ENCODE measurements around the gene RHEX. TPM values are rescaled to one million over a fixed set of nuclear protein-coding genes. Genes with fewer than 3 reads are reported as not detected.

The RHEX gene
- total RNA-seq, 1 donor from 2014 or later = 3.1 TPM

- peaks cover 0 to 9% (median 4%) of the 10 kb centered on the region in 3 donors for H3K27me3 ChIP-seq (ENCODE audit: control insufficient read depth in 3 of 3, insufficient read depth in 3 of 3, low read length in 3 of 3)
- no peaks in the 10 kb centered on the region for H3K9me3 ChIP-seq (ENCODE audit: control insufficient read depth in 3 of 3, low read length in 3 of 3)
- no peaks in the 10 kb centered on the region for H3K36me3 ChIP-seq (ENCODE audit: control insufficient read depth in 3 of 3, insufficient read depth in 3 of 3, low read length in 3 of 3)
- H3K4me1 ChIP-seq (ENCODE audit: control insufficient read depth in 3 of 3, insufficient read depth in 3 of 3, low read length in 3 of 3) = peaks cover 0 to 7% (median 0%) of the 10 kb centered on the region in 3 donors
- no peak overlapping the region for H3K4me3 ChIP-seq (ENCODE audit: low read length in 3 of 3)
- no peak overlapping the region for H3K27ac ChIP-seq (ENCODE audit: low read depth, low read length)
- no peak overlapping the region for H3K9ac ChIP-seq (ENCODE audit: low read depth in 1 of 3, low read length in 3 of 3)
Observed at GRCh38 chr1:206102292-206102936, 49.4 kb downstream of the RHEX start.

DNA sequence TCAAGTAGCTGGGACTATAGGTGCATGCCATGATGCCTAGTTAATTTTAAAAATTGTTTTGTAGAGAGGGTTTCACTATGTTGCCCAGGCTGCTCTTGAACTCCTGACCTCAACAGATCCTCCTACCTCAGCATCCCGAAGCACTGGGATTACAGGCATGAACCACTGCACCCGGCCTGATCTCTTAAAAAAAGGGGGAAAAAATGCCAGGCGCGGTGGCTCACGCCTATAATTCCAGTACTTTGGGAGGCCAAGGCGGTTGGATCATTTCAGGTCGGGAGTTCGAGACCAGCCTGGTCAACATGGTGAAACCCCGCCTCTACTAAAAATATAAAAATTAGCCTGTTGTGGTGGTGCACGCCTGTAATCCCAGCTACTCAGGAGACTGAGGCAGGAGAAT, 51.0 kb downstream of the RHEX start:
- Histone ChIP-seq H3K27me3 (ENCODE audit: control insufficient read depth in 3 of 3, insufficient read depth in 3 of 3, low read length in 3 of 3) (peaks cover 0 to 4% (median 3%) of the 10 kb centered on the region in 3 donors), H3K9ac (ENCODE audit: low read depth in 1 of 3, low read length in 3 of 3) (no peak overlapping the region), H3K9me3 (ENCODE audit: control insufficient read depth in 3 of 3, low read length in 3 of 3) (no peaks in the 10 kb centered on the region), H3K4me1 (ENCODE audit: control insufficient read depth in 3 of 3, insufficient read depth in 3 of 3, low read length in 3 of 3) (peaks cover 0 to 7% (median 0%) of the 10 kb centered on the region in 3 donors), H3K4me3 (ENCODE audit: low read length in 3 of 3) (no peak overlapping the region), H3K36me3 (ENCODE audit: control insufficient read depth in 3 of 3, insufficient read depth in 3 of 3, low read length in 3 of 3) (no peaks in the 10 kb centered on the region), H3K27ac (ENCODE audit: low read depth, low read length) (no peak overlapping the region)

- Histone ChIP-seq H3K4me3 (ENCODE audit: low read length in 3 of 3) (no peak overlapping the region), H3K27me3 (ENCODE audit: control insufficient read depth in 3 of 3, insufficient read depth in 3 of 3, low read length in 3 of 3) (no peaks in the 10 kb centered on the region), H3K36me3 (ENCODE audit: control insufficient read depth in 3 of 3, insufficient read depth in 3 of 3, low read length in 3 of 3) (no peaks in the 10 kb centered on the region), H3K4me1 (ENCODE audit: control insufficient read depth in 3 of 3, insufficient read depth in 3 of 3, low read length in 3 of 3) (peaks cover 0 to 7% (median 0%) of the 10 kb centered on the region in 3 donors), H3K9ac (ENCODE audit: low read depth in 1 of 3, low read length in 3 of 3) (no peak overlapping the region), H3K27ac (ENCODE audit: low read depth, low read length) (no peak overlapping the region), H3K9me3 (ENCODE audit: control insufficient read depth in 3 of 3, low read length in 3 of 3) (no peaks in the 10 kb centered on the region)
Observed at GRCh38 chr1:206105464-206105995, 52.6 kb downstream of the RHEX start.

GRCh38 chr1:206106328-206107167, 53.6 kb downstream of the RHEX start:
- Histone ChIP-seq H3K36me3 (ENCODE audit: control insufficient read depth in 3 of 3, insufficient read depth in 3 of 3, low read length in 3 of 3) (no peaks in the 10 kb centered on the region), H3K9ac (ENCODE audit: low read depth in 1 of 3, low read length in 3 of 3) (no peak overlapping the region), H3K4me1 (ENCODE audit: control insufficient read depth in 3 of 3, insufficient read depth in 3 of 3, low read length in 3 of 3) (peaks cover 0 to 2% (median 0%) of the 10 kb centered on the region in 3 donors), H3K27ac (ENCODE audit: low read depth, low read length) (no peak overlapping the region), H3K9me3 (ENCODE audit: control insufficient read depth in 3 of 3, low read length in 3 of 3) (no peaks in the 10 kb centered on the region), H3K4me3 (ENCODE audit: low read length in 3 of 3) (no peak overlapping the region), H3K27me3 (ENCODE audit: control insufficient read depth in 3 of 3, insufficient read depth in 3 of 3, low read length in 3 of 3) (peaks cover 0 to 3% (median 0%) of the 10 kb centered on the region in 3 donors)

DNA sequence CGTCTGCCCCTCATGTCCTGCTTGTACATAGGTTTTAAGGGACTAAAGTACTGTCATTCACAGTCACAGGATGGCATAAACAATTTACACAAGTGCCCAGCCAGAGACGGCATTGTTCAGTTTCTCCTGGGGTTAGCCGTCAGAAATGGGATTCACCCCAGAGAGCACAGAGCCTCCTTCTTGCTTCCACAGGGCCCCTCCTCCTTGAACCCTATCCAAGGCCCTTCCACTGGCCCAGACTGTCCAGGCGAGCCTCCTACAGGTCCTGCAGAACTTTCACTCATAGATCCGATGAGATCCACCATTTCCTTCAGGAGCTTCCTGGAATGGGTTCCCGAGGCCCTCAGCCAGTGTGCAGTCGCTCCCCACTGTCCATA, 54.2 kb downstream of the RHEX start:
- H3K9me3 ChIP-seq (ENCODE audit: control insufficient read depth in 3 of 3, low read length in 3 of 3) = no peaks in the 10 kb centered on the region
- H3K9ac ChIP-seq (ENCODE audit: low read depth in 1 of 3, low read length in 3 of 3) = no peak overlapping the region
- no peak overlapping the region for H3K27ac ChIP-seq (ENCODE audit: low read depth, low read length)
- H3K27me3 ChIP-seq (ENCODE audit: control insufficient read depth in 3 of 3, insufficient read depth in 3 of 3, low read length in 3 of 3) = peaks cover 0 to 3% (median 0%) of the 10 kb centered on the region in 3 donors
- peaks cover 0 to 2% (median 0%) of the 10 kb centered on the region in 3 donors for H3K4me1 ChIP-seq (ENCODE audit: control insufficient read depth in 3 of 3, insufficient read depth in 3 of 3, low read length in 3 of 3)
- H3K36me3 ChIP-seq (ENCODE audit: control insufficient read depth in 3 of 3, insufficient read depth in 3 of 3, low read length in 3 of 3) = no peaks in the 10 kb centered on the region
- no peak overlapping the region for H3K4me3 ChIP-seq (ENCODE audit: low read length in 3 of 3)

GRCh38 chr1:206108635-206109034, 55.7 kb downstream of the RHEX start:
- no peak overlapping the region for H3K4me3 ChIP-seq (ENCODE audit: low read length in 3 of 3)
- no peak overlapping the region for H3K27ac ChIP-seq (ENCODE audit: low read depth, low read length)
- peaks cover 0 to 3% (median 0%) of the 10 kb centered on the region in 3 donors for H3K27me3 ChIP-seq (ENCODE audit: control insufficient read depth in 3 of 3, insufficient read depth in 3 of 3, low read length in 3 of 3)
- no peaks in the 10 kb centered on the region for H3K9me3 ChIP-seq (ENCODE audit: control insufficient read depth in 3 of 3, low read length in 3 of 3)
- H3K36me3 ChIP-seq (ENCODE audit: control insufficient read depth in 3 of 3, insufficient read depth in 3 of 3, low read length in 3 of 3) = no peaks in the 10 kb centered on the region
- no peak overlapping the region for H3K9ac ChIP-seq (ENCODE audit: low read depth in 1 of 3, low read length in 3 of 3)
- H3K4me1 ChIP-seq (ENCODE audit: control insufficient read depth in 3 of 3, insufficient read depth in 3 of 3, low read length in 3 of 3) = peaks cover 0 to 2% (median 0%) of the 10 kb centered on the region in 3 donors

- Histone ChIP-seq H3K27me3 (ENCODE audit: control insufficient read depth in 3 of 3, insufficient read depth in 3 of 3, low read length in 3 of 3) (peaks cover 2 to 7% (median 3%) of the 10 kb centered on the region in 3 donors), H3K9me3 (ENCODE audit: control insufficient read depth in 3 of 3, low read length in 3 of 3) (no peaks in the 10 kb centered on the region), H3K4me3 (ENCODE audit: low read length in 3 of 3) (no peak overlapping the region), H3K27ac (ENCODE audit: low read depth, low read length) (no peak overlapping the region), H3K4me1 (ENCODE audit: control insufficient read depth in 3 of 3, insufficient read depth in 3 of 3, low read length in 3 of 3) (peaks cover 0 to 2% (median 0%) of the 10 kb centered on the region in 3 donors), H3K9ac (ENCODE audit: low read depth in 1 of 3, low read length in 3 of 3) (peak overlapping the region in 1 of 3 donors; percentile 8), H3K36me3 (ENCODE audit: control insufficient read depth in 3 of 3, insufficient read depth in 3 of 3, low read length in 3 of 3) (no peaks in the 10 kb centered on the region)
Observed at GRCh38 chr1:206109718-206110117, 56.7 kb downstream of the RHEX start.

DNA sequence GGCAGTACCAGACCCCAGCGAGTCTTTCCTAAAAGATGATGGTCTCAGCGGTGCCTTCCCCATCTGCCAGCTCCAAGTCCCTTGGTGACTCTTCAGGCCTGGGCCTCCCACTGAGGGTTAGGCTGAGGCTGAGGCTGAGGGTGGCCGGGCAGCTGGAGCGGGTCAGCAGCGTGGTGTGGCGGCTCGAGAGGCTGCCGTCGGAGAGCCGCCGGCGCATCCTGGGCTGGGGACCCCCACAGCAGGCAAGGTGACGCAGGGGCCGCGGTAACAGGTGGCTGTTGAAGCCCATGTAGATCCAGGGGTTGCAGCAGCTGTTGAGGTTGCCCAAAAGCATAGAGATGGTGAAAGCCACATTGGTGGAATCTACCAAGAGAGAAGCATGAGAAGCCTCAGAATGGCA, 57.2 kb downstream of the RHEX start:
- Histone ChIP-seq H3K9me3 (ENCODE audit: control insufficient read depth in 3 of 3, low read length in 3 of 3) (no peaks in the 10 kb centered on the region), H3K27me3 (ENCODE audit: control insufficient read depth in 3 of 3, insufficient read depth in 3 of 3, low read length in 3 of 3) (peaks cover 2 to 7% (median 3%) of the 10 kb centered on the region in 3 donors), H3K4me1 (ENCODE audit: control insufficient read depth in 3 of 3, insufficient read depth in 3 of 3, low read length in 3 of 3) (peaks cover 0 to 2% (median 0%) of the 10 kb centered on the region in 3 donors), H3K27ac (ENCODE audit: low read depth, low read length) (no peak overlapping the region), H3K4me3 (ENCODE audit: low read length in 3 of 3) (no peak overlapping the region), H3K9ac (ENCODE audit: low read depth in 1 of 3, low read length in 3 of 3) (no peak overlapping the region), H3K36me3 (ENCODE audit: control insufficient read depth in 3 of 3, insufficient read depth in 3 of 3, low read length in 3 of 3) (no peaks in the 10 kb centered on the region)

- Histone ChIP-seq H3K4me1 (ENCODE audit: control insufficient read depth in 3 of 3, insufficient read depth in 3 of 3, low read length in 3 of 3) (peaks cover 0 to 2% (median 0%) of the 10 kb centered on the region in 3 donors), H3K9me3 (ENCODE audit: control insufficient read depth in 3 of 3, low read length in 3 of 3) (no peaks in the 10 kb centered on the region), H3K27me3 (ENCODE audit: control insufficient read depth in 3 of 3, insufficient read depth in 3 of 3, low read length in 3 of 3) (peaks cover 2 to 7% (median 3%) of the 10 kb centered on the region in 3 donors), H3K9ac (ENCODE audit: low read depth in 1 of 3, low read length in 3 of 3) (no peak overlapping the region), H3K4me3 (ENCODE audit: low read length in 3 of 3) (no peak overlapping the region), H3K27ac (ENCODE audit: low read depth, low read length) (no peak overlapping the region), H3K36me3 (ENCODE audit: control insufficient read depth in 3 of 3, insufficient read depth in 3 of 3, low read length in 3 of 3) (no peaks in the 10 kb centered on the region)
Observed at GRCh38 chr1:206110820-206111219, 57.8 kb downstream of the RHEX start.

Data from skeletal muscle tissue (tissue), 4 donors.